Putamen (tissue), 1 donor: ENCODE results near the gene PHRF1.
A peak's percentile ranks its signal among the peaks of the same experiment; 100 is the strongest.
"Not testable (repeated sequence)": the region's sequence is repeated elsewhere in the genome, so short reads cannot be mapped to it uniquely, and the experiment has no call there.

ENCODE experiments used
- DNase-seq: peaks from one replicate; pipeline ENCODE4 v3.0.0-alpha.2; 2016; ENCODE audit warnings: low spot score

PHRF1 gene

GRCh38 chr11:559020-559620 is 17.1 kb upstream of the PHRF1 start:
- no peak for DNase-seq

- no peak for DNase-seq
Observed at GRCh38 chr11:559712-560304, 16.5 kb upstream of the PHRF1 start.

DNA sequence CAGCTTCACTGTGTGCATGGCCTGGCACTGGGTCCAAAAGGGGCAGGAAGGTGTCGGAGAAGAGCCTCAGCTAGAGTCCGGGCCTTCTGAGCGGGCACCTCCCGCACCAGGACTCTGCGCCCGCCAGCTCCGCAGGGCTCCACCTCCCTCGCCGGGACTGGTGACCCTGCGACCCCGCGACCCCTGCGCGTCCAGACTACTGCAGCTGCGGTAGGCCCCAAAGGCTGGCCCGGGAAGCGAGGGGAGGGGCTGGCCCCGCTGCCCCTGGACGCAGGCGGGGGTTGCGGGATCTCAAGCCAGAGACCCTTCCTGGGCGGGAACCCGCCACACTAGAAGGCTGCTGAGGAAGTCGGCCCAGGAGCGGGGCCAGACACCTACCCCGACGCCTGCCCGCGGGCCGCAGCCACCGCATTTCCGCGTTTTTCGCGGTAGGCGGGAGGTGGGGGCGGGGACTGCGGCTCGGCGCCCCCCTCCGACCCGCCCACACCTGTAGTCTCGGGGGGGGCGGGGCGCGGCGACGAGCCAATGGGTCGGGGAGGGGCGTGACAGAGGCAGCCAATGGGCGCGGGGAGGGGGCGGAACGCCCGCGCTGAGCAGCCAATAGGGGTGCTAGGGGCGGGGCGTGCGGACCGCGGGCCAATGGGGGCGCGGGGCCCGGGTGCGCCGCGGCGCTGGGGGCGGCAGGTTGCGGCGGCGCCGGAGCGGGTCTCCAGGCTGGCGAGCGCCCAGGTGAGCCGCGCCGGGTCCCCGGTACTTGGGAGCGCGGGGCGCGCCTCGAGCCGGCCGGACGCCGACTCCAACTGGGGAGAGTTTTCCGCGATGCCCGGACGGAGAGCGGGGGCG is 15.7 kb upstream of the PHRF1 start, which contains the start of the genes LMNTD2 and RASSF7:
Gene LMNTD2, minus strand, starts transcription at position 434 of the 843 bp plus-strand sequence. Its CDS starts 22 bp downstream, at position 412.
Gene RASSF7, plus strand, starts transcription at position 666 of the 843 bp plus-strand sequence. CDS start 799 bp downstream, outside the sequence.
- peak; percentile 85 for DNase-seq

- no peak for DNase-seq
Observed at GRCh38 chr11:561148-562003, 14.9 kb upstream of the PHRF1 start.

DNA sequence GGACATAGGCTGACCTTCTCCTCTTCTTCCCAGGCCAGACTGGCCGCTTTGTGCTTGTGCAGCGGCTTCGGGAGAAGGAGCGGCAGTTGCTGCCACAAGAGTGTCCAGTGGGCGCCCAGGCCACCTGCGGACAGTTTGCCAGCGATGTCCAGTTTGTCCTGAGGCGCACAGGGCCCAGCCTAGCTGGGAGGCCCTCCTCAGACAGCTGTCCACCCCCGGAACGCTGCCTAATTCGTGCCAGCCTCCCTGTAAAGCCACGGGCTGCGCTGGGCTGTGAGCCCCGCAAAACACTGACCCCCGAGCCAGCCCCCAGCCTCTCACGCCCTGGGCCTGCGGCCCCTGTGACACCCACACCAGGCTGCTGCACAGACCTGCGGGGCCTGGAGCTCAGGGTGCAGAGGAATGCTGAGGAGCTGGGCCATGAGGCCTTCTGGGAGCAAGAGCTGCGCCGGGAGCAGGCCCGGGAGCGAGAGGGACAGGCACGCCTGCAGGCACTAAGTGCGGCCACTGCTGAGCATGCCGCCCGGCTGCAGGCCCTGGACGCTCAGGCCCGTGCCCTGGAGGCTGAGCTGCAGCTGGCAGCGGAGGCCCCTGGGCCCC is 14.1 kb upstream of the PHRF1 start:
- DNase-seq = no peak

- DNase-seq = no peak
Observed at GRCh38 chr11:563066-563811, 13.0 kb upstream of the PHRF1 start.

- no peak for DNase-seq
Observed at GRCh38 chr11:563812-564578, 12.3 kb upstream of the PHRF1 start.

DNA sequence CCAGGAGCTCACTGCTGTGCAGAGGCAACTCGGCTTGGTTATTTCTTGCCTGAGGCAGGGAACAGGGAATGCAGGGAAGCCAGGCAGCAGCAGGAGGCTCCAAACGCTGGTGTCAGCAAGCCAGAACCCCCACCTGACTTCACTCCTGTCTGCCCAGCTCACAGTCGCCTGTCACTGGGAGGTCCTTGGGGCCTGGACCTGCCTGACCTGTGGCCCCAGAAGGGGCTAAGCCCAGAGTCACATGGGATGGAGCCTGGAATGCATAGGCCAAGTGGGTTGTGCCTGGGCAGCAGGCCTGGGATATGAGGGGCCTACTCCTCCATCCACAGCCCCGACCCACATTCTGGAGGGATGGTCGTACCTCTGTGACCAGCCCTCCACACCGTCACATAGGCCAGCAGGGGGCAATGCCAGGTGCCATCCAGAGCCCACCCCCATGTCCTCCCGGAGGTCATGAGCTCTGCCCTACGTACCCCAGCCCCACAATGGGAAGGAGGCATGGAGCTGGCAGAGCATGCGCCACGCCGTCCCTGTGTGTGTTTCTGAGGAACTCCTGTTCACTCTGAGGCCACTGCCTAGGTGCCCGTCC is 10.3 kb upstream of the PHRF1 start:
- no peak for DNase-seq

- DNase-seq = no peak
Observed at GRCh38 chr11:567011-567628, 9.2 kb upstream of the PHRF1 start.

- DNase-seq = no peak
Observed at GRCh38 chr11:567629-568292, 8.5 kb upstream of the PHRF1 start.

- DNase-seq = peak; percentile 89
Observed at GRCh38 chr11:568306-569157, 7.7 kb upstream of the PHRF1 start.

DNA sequence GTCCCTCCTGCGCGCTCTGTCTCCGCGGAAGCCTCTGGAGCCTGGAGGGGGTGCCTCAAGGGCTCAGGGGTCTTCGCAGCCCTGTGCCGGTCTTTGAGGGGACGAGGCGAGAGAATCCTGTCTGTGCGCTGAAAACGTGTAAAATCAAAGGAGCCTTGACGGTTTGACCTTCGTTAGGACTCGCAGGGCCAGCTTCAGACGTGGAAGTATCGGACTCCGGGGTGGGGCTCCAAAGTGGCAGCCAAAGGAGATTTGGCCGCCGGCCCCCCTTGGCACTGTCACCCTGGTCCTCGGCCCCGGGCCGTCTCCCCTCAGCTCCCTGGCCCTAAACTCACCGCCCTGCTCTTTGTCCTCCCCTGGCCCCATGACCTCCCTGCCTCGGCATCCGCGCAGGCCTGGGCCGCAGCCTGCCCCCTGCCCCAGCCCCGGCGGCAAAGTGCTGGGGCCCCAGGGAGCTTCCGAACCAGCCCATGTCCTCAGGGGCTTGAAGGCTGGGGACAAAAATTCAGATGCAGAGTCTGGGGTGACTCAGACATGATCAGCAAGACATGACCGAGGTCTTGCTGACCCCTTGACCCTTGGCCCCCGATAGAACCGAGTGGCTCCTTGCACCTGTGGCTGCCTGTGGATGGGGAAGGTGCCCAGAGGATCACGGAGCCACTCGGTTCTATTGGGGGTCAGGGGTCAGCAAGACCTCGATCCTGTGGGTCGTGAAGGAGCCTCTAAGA is 6.9 kb upstream of the PHRF1 start:
- DNase-seq = no peak

GRCh38 chr11:571802-572185 is 4.5 kb upstream of the PHRF1 start:
- DNase-seq = no peak

- no peak for DNase-seq
Observed at GRCh38 chr11:573146-573759, 3.0 kb upstream of the PHRF1 start.

DNA sequence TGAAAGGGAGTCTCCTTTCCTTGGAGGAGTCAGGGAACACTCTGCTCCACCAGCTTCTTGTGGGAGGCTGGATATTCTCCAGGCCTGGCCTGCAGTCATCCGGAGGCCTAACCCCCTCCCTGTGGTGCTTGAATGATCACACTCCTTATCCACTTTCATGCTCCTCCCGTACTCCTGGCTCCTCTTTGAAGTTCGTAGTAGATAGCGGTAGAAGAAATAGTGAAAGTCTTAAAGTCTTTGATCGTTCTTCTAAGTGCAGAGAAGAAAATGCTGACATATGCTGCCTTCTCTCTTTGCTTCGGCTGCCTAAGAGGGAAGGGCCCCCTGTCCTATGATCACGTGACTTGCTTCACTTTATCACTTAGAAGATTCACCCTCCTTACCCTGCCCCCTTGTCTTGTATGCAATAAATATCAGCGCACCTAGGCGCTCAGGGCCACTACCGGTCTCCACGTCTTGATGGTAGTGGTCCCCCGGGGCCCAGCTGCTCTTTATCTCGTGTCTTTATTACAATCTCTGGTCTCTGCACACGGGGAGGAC is 2.2 kb upstream of the PHRF1 start:
- DNase-seq = not testable (repeated sequence)

DNA sequence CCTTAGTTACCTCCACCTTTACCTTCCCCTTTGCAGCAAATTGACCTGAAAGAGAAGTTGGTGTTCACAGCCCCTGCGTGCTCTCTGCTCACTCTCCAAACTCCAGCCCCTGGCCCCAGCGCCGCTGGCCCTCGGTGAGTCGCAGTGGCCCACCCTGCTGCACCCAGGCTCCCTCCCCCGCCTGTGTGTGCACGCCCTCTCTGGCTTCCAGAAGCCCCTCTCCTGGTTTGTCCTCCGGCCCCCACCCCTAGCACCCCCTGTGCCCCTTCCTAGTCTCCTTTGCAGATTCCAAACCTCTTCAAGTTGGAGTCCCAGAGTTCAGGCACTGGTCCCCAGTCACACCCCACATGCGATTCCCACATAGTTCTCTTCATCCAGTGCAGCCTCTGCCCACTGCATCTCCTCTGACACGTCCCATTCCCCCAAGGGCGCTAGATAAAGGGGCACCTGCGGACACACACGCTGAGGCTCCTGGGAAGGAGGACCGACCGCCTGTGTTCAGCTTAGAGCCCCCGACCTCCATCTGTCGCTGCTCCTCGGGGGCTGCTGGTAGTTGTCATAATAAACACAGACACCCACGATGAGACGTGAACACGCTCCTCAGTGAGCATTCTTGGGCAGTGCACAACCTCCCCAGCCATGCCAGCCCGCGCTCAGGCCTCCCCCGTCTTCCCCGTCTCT is 1.5 kb upstream of the PHRF1 start:
- no peak for DNase-seq
